NCI-H1694 (cell line): ENCODE measurements around the gene FOXP1.

Source experiments
- DNase-seq: peaks from one replicate; lab custom pipeline; 2025; lab: John Stamatoyannopoulos, UW

Gene FOXP1

GRCh38 chr3:71005702-71006321, 577.7 kb downstream of the FOXP1 start:
- no peak for DNase-seq

- no peak for DNase-seq
These were observed 580.0 kb downstream of the FOXP1 start for GRCh38 chr3:71003511-71003910.

DNA sequence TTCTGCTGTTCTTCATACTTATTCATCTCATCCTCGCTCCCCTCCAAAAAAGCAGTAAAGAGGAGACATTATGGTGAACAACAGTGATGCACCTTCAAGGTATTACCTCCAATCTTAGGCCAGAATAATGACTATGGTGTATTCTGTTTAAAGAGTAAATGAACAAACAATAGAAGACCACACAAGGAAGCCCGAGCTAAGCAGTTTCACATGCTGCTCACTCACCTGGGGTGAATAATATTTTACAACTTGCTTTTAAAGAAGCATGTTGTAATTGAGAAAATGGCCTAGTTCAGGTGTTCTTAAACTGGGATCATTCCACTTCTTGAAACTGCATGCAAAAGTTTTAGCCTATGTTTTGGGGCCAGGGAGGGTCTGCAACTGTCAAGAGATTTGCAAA, 581.2 kb downstream of the FOXP1 start:
- no peak for DNase-seq

DNA sequence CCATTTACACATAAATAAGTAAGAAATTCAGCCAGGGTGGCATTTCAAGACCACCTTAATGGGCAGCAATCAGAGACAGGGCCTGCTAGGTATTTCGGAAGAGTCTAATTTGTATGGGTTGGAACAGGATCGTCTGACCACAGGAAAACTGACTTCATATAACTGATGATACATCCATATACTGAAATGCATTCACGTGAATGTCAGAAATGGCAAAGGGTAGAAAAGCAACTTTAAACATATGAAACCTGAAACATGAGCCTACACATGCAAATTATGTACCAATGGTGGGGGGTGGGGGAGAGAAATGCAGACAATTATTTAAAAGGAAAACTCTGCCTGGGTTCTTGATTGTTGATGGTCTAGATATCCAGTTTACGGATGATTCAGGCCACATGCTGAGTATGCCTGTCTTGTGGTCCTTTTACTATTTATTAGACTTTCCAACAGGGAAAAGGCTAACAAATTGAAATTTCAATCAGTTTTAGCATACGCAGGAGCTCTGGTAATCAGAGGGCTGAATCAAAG, 582.2 kb downstream of the FOXP1 start:
- DNase-seq, result no peak

- DNase-seq, result no peak
These were observed 583.0 kb downstream of the FOXP1 start for GRCh38 chr3:71000483-71000882.

- no peak for DNase-seq
These were observed 583.8 kb downstream of the FOXP1 start for GRCh38 chr3:70999730-71000129.

DNA sequence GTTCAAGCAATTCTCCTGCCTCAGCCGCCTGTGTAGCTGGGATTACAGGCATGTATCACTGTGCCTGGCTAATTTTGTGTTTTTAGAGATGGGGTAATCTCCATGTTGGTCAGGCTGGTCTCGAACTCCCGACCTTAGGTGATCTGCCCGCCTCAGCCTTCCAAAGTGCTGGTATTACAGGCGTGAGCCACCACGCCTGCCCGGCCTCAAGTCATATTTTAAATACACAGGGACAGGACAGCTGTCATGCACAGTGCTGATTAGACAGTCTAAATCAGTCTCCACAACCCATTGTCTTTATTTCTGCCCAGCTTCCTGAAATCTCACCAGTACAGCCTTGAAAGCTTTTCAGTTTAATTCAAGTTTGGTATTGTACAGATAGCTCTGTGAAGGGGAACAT, 587.4 kb downstream of the FOXP1 start:
- no peak for DNase-seq

DNA sequence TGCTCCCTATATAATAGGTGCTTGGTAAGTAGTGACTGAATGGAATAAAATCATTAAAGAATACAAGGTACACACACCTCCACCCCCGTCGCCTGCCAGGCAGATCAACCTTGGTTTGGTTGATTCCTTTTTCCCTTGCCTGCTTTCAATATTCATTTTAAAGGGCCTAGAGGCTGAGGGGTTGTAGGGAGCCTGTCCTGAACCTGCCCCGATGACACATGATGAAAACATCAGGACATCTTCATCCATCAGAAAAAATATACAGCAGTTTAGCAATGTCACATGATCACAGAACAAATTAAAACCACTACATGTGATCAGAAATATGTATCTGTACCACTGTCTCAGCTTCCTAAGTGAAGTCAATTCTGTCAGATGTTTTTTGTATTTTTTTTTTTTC, 588.9 kb downstream of the FOXP1 start:
- no peak for DNase-seq

- no peak for DNase-seq
These were observed 590.8 kb downstream of the FOXP1 start for GRCh38 chr3:70992562-70993204.

- DNase-seq, result no peak
These were observed 591.4 kb downstream of the FOXP1 start for GRCh38 chr3:70992131-70992530.

DNA sequence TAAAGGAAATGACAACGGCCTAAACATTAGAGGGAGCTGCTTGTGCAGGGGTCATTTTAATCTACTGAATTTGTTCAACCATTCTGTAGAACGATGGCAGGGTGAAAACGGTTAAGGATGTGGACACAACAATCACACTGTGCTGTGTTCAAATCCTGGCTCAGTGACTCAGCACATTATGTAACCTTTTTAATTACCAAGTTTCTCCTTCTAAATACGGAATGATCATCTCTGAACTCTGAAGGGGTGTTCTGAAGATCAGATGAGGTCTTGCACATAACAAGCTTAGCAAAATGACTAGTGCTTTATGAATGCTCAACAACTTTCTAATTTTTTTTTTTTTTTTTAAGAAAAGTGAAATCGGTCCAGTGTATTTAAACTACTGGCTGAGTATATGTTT, 592.8 kb downstream of the FOXP1 start:
- DNase-seq, result no peak

DNA sequence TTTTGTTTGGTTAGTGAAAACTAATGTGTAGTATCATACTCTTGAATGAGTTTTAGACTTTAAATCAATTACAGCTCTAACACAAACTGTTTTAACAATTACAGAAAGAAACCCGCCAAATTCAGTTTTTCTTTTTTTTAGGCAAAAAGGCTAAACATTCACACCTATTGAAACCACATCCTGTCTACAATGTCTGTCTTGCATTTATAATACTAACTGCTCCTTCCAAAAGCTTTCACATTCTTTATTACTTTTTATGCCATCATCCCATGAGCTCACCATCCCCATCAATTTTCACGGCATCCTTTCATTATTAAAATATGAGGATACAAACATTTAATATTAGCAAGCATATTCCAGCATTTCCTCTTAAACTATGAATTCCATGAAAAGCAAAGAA, 593.3 kb downstream of the FOXP1 start:
- no peak for DNase-seq

DNA sequence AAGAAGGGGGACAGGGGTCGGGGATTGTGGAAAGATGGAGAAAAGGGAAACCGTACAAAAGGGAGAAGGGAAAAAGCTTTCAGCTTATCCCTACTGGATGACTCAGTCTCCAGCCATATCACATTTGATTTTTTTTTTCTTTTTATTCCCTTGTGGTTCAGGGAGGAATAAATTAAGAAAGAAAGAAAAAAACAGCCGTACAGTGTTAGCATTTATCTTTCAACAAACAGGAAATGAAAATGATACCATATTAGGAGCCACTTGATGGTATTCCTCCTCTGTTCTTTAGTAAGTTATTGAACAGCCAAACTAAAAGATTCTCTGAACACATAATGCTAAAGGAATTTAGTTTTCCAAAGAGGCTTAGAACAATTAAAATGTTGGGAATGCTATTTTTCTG, 594.4 kb downstream of the FOXP1 start:
- DNase-seq, result no peak

DNA sequence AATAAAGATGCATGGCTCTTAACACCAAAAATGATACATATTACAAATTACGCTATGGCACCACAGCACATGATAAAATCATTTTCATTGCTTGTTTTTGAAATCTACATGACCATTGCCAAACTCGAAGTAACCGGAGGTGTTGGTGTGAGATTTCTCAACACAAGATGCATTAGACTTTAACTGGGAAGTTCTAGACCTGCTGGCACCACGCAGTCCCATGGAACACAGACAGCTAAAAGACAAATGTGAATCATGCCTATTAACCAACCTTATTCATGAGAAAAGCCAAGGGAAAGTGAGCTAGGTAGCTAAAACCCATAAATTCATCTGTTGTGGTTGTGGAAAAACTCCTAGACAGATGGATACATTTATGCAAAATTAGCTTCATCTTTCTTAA, 595.4 kb downstream of the FOXP1 start:
- no peak for DNase-seq

DNA sequence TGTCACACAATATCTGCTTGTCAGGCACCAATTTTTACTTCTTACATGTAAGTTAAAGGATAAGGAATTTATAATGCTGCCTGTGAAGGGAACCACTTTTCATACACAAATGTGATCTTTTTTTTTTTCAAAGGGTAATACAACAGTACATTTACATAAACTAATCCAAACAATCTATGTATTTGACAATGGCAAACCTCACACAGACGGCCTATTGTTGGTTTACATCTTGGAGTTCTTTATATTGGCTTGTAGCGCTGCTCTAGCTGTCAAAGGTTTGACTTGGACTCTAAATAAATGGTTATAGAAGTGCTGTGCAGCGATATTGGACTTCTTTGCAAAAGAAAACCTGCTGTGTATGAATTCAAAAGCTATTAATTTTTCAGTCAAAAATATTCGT, 598.0 kb downstream of the FOXP1 start:
- DNase-seq, result no peak

DNA sequence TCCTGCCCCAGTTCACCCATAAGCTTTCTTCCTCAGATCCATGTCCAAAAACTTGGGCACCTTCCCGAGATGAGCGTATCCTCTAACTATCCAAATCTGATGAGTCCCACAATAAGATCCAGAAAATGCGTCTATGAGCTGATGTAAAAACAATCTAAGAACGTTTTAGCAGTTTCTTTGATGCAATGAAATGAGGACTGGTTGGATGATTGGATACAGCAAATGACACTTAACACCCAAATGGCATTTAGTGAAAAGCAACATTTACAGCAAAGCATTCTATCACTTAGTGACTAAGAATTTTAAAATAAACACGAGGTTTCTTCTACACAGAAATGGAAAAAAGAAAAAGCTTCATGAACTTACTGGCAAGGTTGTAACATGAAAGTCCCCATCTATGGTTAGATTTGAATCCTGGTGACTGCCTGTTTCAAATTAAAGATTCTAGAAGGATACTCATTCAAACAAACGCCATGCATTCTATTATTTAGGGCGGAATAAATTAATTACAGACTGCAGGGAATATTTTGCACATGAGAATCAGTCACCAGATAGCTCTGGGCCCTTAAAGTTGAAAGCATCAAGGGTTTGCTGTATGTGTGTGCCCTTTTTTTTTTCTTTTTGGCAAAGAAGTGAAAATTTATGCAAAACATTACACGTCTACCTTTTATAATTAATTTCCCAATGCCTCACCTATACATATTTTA, 598.6 kb downstream of the FOXP1 start:
- no peak for DNase-seq

DNA sequence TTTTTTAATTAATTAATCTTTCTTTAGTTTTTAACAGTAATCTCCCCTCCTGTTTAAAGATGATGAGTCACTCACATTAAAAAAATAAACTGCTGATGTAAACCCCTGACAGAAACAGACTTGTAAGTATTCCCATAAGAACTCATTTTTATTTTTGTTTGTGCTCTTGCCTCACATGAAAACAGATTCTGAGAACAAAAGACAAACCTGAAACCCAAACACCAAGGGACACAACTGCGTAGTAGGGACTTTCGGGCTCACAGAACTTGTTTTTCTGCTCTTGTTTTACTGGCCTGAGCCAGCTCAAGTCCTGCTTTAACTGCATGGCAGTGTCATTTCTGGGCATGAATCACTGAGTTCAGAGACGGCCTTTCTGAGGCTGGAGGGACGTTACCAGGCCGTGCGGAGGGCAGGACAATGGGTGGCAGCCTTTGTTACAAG, 600.8 kb downstream of the FOXP1 start:
- DNase-seq, result no peak

GRCh38 chr3:70982284-70982683, 601.2 kb downstream of the FOXP1 start:
- no peak for DNase-seq

DNA sequence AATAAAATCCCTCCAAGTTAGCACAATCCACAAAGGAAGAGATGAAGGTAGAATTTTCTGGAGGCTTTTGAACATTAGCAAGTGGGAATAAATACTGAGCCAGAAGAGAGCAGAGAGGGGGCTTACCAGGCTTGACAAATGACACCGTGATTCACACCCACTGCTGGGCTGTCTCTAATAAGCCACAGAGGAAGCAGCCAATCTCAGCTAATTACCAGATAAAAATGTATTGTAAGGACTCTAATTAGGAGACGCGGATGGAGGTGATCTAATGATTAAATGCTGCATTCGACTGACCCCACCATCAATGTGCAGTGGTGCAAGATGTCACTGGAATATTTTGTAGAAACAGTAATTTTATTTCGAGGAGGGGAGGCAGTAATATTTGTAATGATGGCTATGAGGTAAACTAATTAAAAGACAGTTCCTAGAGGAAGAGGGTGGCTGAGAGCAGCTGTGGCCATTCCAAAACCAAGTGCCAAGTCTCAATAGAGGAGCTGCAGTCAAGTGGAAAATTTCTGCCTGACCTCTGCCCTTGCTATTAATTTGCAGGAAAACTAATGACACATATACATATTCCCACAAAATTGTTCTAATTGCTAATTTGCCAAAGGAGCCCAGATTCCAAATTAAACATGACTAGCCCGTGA, 602.2 kb downstream of the FOXP1 start:
- no peak for DNase-seq

- no peak for DNase-seq
These were observed 602.8 kb downstream of the FOXP1 start for GRCh38 chr3:70980646-70981170.

DNA sequence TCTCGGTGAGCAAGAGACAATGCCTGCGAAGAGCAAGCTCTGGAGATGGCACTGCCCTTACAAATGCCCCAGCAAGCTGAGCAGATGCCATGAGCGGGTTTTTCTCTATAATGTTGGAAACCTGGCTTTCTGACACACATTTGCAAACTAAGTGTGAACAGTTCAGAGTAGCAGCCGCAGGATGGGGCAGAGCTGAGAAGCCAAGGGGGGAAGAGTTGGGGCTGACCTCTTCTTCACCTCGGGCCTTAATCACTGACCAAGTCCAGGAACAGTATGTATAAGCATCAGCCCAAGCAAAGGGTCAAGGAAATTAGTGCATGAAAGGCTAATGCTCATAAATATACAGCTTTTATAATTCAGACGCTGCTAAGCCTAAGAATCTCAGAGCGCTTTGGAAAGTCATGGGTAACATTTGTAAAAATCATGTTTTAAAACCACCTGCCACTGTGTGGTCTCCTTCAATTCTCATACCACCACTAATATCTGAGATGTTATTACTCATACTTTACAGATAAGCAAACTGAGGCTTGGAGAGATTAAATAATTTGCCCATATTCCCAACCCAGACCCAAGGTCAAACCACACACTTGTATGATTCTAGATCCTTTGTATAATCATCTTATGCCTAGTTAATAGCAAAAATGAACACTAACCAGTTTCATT, 603.4 kb downstream of the FOXP1 start:
- DNase-seq, result no peak

- no peak for DNase-seq
These were observed 605.8 kb downstream of the FOXP1 start for GRCh38 chr3:70977712-70978111.
